ENCODE results near the gene SNED1. TPM values are rescaled to one million over a fixed set of nuclear protein-coding genes. Genes with fewer than 3 reads are reported as not detected.

Gene SNED1
- total RNA-seq, 1 experiment from 2014 or later = 0.76 TPM

DNA sequence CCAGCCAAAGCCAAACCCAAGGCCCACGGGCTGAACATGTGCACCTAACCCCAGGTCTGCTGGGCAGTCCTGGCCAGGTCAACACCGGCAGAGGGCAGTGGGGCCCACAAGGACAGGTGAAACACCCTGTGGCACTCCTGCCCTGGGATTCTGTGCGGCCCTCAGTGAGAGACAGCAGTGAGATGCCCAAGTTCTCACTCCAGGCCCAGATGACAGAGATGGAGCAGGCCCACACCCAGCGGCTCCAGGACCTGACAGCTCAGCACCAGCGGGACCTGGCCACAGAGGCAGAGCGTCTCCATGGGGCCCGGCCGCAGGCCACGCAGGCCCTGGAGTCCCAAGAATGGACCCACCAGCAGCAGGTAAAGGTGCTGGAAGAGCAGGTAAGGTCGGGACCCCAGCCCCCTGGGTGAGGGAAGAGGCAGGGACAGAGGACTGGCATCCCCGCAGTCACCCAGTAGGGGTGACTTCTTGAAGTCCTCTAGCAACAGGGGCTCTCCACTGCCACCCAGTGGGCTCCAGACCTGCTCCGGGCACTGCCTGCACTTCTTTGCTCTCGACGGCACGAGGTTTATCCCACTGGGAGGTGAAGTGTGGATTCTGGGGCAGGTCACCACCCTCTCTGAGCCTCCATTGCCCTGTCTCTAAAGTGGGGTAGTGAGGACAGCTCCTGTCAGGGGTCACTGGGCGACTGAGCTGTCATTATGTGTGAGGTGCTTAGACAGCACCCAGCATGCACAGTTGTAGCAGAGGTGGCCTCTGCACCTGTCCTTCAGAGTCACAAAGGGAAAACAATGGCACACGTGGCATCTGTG is 8.8 kb upstream of the SNED1 start:
- H3K4me3 Mint-ChIP-seq (ENCODE audit: low read depth, unreplicated experiment) = no peak overlapping the region
- BruUV-seq (replicated peaks) = no TSS peak
- intact Hi-C loops (cut with micrococcal nuclease; ENCODE audit: unreplicated experiment) = loop anchor here (2.0 to 10.0 kb wide), 2 partner anchors 75 to 139 kb away; no protein-coding TSS in a partner anchor
- H3K9me3 Mint-ChIP-seq (ENCODE audit: low read depth, unreplicated experiment) = no peaks in the 10 kb centered on the region
- CTCF ChIA-PET = interaction anchor here (0.6 to 0.8 kb wide), 2 partner anchors 70 to 75 kb away, joined by 3 to 7 read pairs; no protein-coding TSS in a partner anchor
- H3K4me1 Mint-ChIP-seq (ENCODE audit: low read depth, unreplicated experiment) = peaks cover 11% of the 10 kb centered on the region
- TF ChIP-seq, protein P1, sequence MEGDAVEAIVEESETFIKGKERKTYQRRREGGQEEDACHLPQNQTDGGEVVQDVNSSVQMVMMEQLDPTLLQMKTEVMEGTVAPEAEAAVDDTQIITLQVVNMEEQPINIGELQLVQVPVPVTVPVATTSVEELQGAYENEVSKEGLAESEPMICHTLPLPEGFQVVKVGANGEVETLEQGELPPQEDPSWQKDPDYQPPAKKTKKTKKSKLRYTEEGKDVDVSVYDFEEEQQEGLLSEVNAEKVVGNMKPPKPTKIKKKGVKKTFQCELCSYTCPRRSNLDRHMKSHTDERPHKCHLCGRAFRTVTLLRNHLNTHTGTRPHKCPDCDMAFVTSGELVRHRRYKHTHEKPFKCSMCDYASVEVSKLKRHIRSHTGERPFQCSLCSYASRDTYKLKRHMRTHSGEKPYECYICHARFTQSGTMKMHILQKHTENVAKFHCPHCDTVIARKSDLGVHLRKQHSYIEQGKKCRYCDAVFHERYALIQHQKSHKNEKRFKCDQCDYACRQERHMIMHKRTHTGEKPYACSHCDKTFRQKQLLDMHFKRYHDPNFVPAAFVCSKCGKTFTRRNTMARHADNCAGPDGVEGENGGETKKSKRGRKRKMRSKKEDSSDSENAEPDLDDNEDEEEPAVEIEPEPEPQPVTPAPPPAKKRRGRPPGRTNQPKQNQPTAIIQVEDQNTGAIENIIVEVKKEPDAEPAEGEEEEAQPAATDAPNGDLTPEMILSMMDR (IDR thresholded peaks at IDR 0.05; ENCODE audit: unreplicated experiment) = peak; percentile 64
- H3K36me3 Mint-ChIP-seq (ENCODE audit: insufficient read depth, unreplicated experiment) = peaks cover 6% of the 10 kb centered on the region
- H3K27me3 Mint-ChIP-seq (ENCODE audit: unreplicated experiment) = peaks cover 17% of the 10 kb centered on the region
- DNase-seq = peak; percentile 78
- no peak overlapping the region for H3K27ac Mint-ChIP-seq (ENCODE audit: unreplicated experiment)

DNA sequence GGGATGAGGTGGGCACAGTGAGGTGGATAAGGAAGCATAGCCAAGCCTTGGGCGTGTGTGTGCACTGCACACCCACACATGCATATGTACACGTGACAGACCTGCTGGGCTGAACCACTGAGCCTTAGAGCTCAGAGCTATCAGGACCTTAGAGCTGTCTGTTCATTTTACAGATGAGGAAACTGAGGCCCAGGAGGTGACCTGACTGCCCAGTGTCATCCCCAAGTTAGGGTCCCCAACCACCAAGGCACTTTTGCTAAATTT is 8.2 kb upstream of the SNED1 start:
- TF ChIP-seq, protein P1 (IDR thresholded peaks at IDR 0.05; ENCODE audit: unreplicated experiment) = peak; percentile 10
- no TSS peak for BruUV-seq (replicated peaks)
- CTCF ChIA-PET = no interaction called here
- intact Hi-C loops (cut with micrococcal nuclease; ENCODE audit: unreplicated experiment) = loop anchor here (2.0 to 10.0 kb wide), 2 partner anchors 75 to 139 kb away; no protein-coding TSS in a partner anchor
- DNase-seq = no peak
- H3K4me3 Mint-ChIP-seq (ENCODE audit: low read depth, unreplicated experiment) = no peak overlapping the region
- H3K27ac Mint-ChIP-seq (ENCODE audit: unreplicated experiment) = no peak overlapping the region
- peaks cover 13% of the 10 kb centered on the region for H3K27me3 Mint-ChIP-seq (ENCODE audit: unreplicated experiment)
- peaks cover 11% of the 10 kb centered on the region for H3K4me1 Mint-ChIP-seq (ENCODE audit: low read depth, unreplicated experiment)
- no peaks in the 10 kb centered on the region for H3K9me3 Mint-ChIP-seq (ENCODE audit: low read depth, unreplicated experiment)
- peaks cover 6% of the 10 kb centered on the region for H3K36me3 Mint-ChIP-seq (ENCODE audit: insufficient read depth, unreplicated experiment)

DNA sequence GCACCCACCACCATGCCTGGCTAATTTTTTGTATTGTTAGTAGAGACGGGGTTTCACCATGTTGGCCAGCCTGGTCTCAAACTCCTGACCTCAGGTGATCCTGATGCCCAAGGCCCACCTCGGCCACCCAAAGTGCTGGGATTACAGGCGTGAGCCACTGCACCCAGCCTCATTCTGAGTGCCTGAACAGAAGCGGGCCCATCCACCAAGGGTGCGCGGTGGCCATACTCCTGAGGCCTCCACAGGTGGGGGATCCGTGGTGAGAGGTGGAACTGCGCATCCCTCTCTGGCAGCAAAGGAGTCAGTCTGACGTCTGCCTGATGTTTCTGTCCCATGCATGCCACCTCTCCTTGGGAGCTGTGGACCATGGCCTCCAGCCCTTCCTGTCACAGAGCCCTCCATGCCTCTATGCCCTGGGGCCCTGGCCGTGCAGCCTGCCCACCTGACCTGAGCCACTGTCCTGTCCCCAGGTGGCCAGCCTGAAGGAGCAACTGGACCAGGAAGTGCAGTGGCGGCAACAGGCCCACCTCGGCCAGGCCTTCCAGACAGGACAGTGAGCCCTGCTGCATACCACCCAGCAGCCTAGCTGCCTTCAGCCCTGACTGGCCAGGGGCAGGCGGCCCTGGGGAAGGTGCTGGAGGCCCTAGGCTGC is 7.6 kb upstream of the SNED1 start:
- Mint-ChIP-seq H3K27me3 (ENCODE audit: unreplicated experiment) (peaks cover 6% of the 10 kb centered on the region), H3K4me3 (ENCODE audit: low read depth, unreplicated experiment) (no peak overlapping the region), H3K36me3 (ENCODE audit: insufficient read depth, unreplicated experiment) (peaks cover 6% of the 10 kb centered on the region), H3K9me3 (ENCODE audit: low read depth, unreplicated experiment) (no peaks in the 10 kb centered on the region), H3K4me1 (ENCODE audit: low read depth, unreplicated experiment) (peaks cover 11% of the 10 kb centered on the region), H3K27ac (ENCODE audit: unreplicated experiment) (no peak overlapping the region)
- no TSS peak for BruUV-seq (replicated peaks)
- intact Hi-C loops (cut with micrococcal nuclease; ENCODE audit: unreplicated experiment) = loop anchor here (2.0 to 10.0 kb wide), 2 partner anchors 76 to 140 kb away; no protein-coding TSS in a partner anchor
- TF ChIP-seq, protein P1 (IDR thresholded peaks at IDR 0.05; ENCODE audit: unreplicated experiment) = no peak
- CTCF ChIA-PET = interaction anchor here (1.2 to 1.5 kb wide), 3 partner anchors 76 to 159 kb away, joined by 3 to 5 read pairs (median 3); partner anchors contain the start of genes MAB21L4 and PASK
- DNase-seq = no peak

DNA sequence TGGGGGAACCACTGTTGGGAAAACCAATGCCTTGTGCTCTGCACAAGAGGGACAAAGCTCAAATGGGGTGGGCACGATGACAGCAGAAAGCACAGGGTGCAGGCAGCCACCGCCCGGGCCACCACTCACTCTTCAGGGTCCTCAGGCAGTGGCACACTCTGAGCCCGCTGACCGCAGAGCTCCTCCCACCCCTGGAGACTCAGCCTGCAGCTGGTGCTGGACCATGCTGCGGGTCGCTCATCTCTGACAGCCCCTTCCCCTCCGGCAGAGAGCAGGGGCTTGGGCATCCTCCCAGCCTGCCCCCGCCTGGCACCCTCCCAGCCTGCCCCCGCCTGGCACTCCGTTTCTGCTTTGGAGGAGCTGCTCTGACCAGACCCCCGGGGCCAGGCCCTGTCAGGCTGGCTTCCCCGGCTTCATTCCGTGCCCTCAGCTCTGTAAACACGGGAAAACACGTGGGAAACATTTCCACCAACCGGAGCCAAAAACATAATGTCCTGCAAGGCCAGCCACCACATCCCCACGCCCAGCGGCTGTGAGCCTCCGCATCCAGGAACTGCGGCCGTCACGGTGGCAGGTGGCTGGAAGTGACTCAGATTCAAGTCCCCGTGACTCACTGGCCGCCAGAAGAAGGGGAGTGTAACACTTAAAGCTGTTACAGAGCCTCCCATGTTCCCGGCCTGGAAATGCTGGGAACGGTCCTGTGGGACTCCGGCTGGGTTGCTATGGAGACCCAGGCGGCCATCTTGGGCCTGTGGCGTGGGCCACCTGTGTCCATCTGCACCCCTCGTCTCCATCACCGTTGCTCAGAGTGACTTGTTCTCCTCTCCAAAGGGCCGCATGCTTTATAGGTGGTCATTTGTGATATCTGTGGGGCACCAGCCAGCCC is 6.8 kb upstream of the SNED1 start:
- peaks cover 11% of the 10 kb centered on the region for H3K4me1 Mint-ChIP-seq (ENCODE audit: low read depth, unreplicated experiment)
- H3K27me3 Mint-ChIP-seq (ENCODE audit: unreplicated experiment) = no peaks in the 10 kb centered on the region
- peak overlapping the region; percentile 68 for H3K27ac Mint-ChIP-seq (ENCODE audit: unreplicated experiment)
- BruUV-seq (replicated peaks) = no TSS peak
- no peaks in the 10 kb centered on the region for H3K9me3 Mint-ChIP-seq (ENCODE audit: low read depth, unreplicated experiment)
- H3K36me3 Mint-ChIP-seq (ENCODE audit: insufficient read depth, unreplicated experiment) = peaks cover 6% of the 10 kb centered on the region
- H3K4me3 Mint-ChIP-seq (ENCODE audit: low read depth, unreplicated experiment) = no peak overlapping the region
- TF ChIP-seq, protein P1 (IDR thresholded peaks at IDR 0.05; ENCODE audit: unreplicated experiment) = no peak
- CTCF ChIA-PET = interaction anchor here (0.6 to 1.5 kb wide), 5 partner anchors 77 to 742 kb away, joined by 3 to 5 read pairs (median 3); partner anchors contain the start of genes MAB21L4 and PASK
- intact Hi-C loops (cut with micrococcal nuclease; ENCODE audit: unreplicated experiment) = loop anchor here (2.0 to 10.0 kb wide), 2 partner anchors 77 to 141 kb away; no protein-coding TSS in a partner anchor
- peak; percentile 90 for DNase-seq

Data from Calu3 (cell line).